Stomach (tissue), 4 donors: Measurements from ENCODE around the gene GRB10.

ENCODE experiments used
- EP300 ChIP-seq: sonication (generic); formaldehyde crosslinking; IDR thresholded peaks from one replicate; pipeline ENCODE4 v1.6.1; 2017; ENCODE audit warnings: antibody characterized with exemption
- POLR2A ChIP-seq, 4 donors: fragments of 450-650 bp; IDR thresholded peaks; one replicate each; pipeline ENCODE4 v1.6.1; 2016; ENCODE audit warnings: antibody characterized with exemption in 4 of 4, control low read depth in 2 of 4, mild to moderate bottlenecking in 1 of 4, moderate library complexity in 1 of 4
- POLR2AphosphoS5 ChIP-seq, 3 donors: sonication (generic); formaldehyde crosslinking; IDR thresholded peaks; one replicate each; pipeline ENCODE4 v1.6.1; 2016; ENCODE audit warnings: antibody characterized with exemption in 3 of 3
- TF ChIP-seq, protein P1 (sequence below), 7 experiments: fragments of 450-650 bp in 4 of 7; fragments of 200-600 bp in 3 of 7; sonication (generic) in 3 of 7; IDR thresholded peaks; one replicate each; pipeline ENCODE4 v1.5.1; 2016 to 2019; ENCODE audit warnings: antibody characterized with exemption in 7 of 7, control low read depth in 2 of 7, mild to moderate bottlenecking in 1 of 7

DNA sequence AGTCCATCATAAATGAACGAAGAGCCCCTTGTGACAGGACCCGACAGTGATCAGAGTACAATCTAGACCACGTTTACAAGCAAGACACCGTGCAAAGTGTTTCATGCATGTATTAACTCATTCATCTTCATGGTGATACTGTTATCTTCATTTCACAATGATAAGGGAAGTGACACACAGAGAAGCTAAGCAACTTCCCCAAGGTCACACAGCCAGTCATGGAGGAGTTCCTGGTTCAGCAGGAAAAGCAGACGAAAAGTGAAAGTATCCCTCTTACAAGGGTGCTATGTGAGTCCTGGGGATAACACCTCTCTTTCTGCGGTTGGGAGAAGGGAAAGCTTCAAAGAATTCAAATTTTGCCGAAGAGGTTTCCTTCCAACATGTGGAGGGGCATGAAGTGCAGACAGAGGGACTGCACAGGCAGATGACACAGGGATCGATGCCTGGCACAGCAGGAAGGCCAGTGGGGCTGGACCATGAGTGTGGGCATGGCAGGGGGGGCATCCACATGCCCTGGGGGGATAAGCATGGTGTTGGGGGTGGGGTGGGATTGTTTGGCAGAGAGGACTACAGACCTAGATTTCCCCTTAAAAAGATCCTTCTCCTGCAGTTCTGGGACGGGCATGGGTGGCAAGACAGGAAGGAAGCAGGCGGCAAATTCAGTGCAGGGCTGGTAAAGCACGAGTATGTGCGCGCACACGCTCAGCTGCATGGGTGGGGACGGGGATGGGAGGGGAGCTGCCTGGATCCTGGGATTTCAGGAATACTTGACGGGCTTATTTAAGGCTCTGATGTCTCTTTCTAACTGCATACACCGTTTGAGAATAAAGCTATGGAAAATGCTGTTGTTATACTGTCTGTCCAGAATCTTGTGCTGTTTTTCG, 184.0 kb downstream of the GRB10 start:
- TF ChIP-seq, protein P1, sequence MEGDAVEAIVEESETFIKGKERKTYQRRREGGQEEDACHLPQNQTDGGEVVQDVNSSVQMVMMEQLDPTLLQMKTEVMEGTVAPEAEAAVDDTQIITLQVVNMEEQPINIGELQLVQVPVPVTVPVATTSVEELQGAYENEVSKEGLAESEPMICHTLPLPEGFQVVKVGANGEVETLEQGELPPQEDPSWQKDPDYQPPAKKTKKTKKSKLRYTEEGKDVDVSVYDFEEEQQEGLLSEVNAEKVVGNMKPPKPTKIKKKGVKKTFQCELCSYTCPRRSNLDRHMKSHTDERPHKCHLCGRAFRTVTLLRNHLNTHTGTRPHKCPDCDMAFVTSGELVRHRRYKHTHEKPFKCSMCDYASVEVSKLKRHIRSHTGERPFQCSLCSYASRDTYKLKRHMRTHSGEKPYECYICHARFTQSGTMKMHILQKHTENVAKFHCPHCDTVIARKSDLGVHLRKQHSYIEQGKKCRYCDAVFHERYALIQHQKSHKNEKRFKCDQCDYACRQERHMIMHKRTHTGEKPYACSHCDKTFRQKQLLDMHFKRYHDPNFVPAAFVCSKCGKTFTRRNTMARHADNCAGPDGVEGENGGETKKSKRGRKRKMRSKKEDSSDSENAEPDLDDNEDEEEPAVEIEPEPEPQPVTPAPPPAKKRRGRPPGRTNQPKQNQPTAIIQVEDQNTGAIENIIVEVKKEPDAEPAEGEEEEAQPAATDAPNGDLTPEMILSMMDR (IDR thresholded peaks at IDR 0.05) = no peak
- TF ChIP-seq POLR2A (IDR thresholded peaks at IDR 0.05) (no peak), POLR2AphosphoS5 (IDR thresholded peaks at IDR 0.05) (no peak), EP300 (no peak)
